ENCODE measurements around the gene ETHE1.

- TF ChIP-seq CTCF (IDR thresholded peaks at IDR 0.05) (no peak), POLR2AphosphoS5 (IDR thresholded peaks at IDR 0.05) (no peak)
Observed at GRCh38 chr19:43552198-43552450, 25.1 kb upstream of the ETHE1 start.

All from breast epithelium (tissue), 3 donors.